T47D (cell line): Measurements from ENCODE around the gene WDR17.

Experiments
- DNase-seq, 2 experiments: peaks; one replicate each; pipeline versions ENCODE4 v3.0.0 to v3.0.0-alpha.2; 2011 to 2012; ENCODE audit warnings: low read depth in 1 of 2, low spot score in 1 of 2
- JUND ChIP-seq: IDR thresholded peaks from 2 replicates; pipeline ENCODE4 v1.6.1; 2012; ENCODE audit warnings: low read depth
- in situ Hi-C: cut with HindIII; loops from 2 replicates; pipeline ENCODE4 v1.10.0; 2016; ENCODE audit warnings: low sequenced_read_pairs, low pct_unique_long_range_greater_than_20kb

The WDR17 gene

GRCh38 chr4:176065435-176066291 lies at the start of gene WDR17:
Gene WDR17, plus strand, starts transcription at chr4:176065841. Its CDS starts 45,740 bp downstream, at chr4:176111581.
- no peak for DNase-seq
- no peak for TF ChIP-seq JUND

DNA sequence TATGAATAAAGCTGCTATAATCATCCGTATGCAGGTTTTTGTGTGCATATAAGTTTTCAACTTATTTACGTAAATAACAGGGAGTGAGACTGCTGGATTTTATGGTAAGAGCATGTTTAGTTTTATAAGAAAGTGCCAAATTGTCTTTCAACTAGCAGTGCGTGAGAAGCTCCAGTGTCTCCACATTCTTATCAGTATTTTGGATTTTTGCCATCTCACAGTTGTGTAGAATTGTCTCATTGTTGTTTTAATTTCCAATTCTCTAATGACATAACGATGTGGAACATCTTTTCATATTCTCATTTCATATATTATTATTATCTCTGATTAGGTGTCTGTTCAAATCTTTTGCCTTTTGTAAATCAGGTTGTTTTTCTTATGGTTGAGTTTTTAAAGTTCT lies 49.0 kb upstream of the WDR17 start:
- in situ Hi-C loops, result no loop called here
- no peak for TF ChIP-seq JUND
- DNase-seq, result no peak

More at GRCh38 chr4:176065435-176066291, at the start of gene WDR17:
- in situ Hi-C loops, result no loop called here

- no peak for TF ChIP-seq JUND
- in situ Hi-C loops, result no loop called here
- DNase-seq, result no peak
Measured at GRCh38 chr4:176020481-176021085, 45.1 kb upstream of the WDR17 start.

DNA sequence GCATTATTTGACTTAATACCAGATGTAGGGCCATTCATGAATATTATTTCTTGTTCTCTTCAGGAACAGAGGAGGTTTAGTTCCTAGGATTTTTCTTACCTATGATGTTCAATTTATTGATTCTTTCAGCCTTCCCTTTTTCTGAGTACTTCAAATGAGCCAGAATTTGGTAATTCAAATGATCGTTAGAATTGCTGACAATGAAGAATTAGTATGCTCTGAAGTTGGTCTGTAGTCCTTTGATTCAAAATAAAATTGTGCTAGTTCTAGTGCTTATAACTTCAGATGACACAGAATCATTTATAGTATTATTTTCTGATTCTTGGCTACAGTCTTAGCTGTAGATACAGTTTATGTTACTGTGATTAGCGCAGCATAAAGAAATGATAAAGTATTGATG lies 35.2 kb upstream of the WDR17 start:
- DNase-seq, result no peak
- no peak for TF ChIP-seq JUND
- in situ Hi-C loops, result no loop called here

GRCh38 chr4:176031922-176032321 lies 33.7 kb upstream of the WDR17 start:
- no peak for DNase-seq
- TF ChIP-seq JUND, result no peak
- in situ Hi-C loops, result no loop called here

GRCh38 chr4:176032454-176032853 lies 33.2 kb upstream of the WDR17 start:
- in situ Hi-C loops, result no loop called here
- no peak for DNase-seq
- TF ChIP-seq JUND, result no peak

GRCh38 chr4:176034499-176034898 lies 31.1 kb upstream of the WDR17 start:
- in situ Hi-C loops, result no loop called here
- peak in 1 of 2 experiments; percentile 53 for DNase-seq
- no peak for TF ChIP-seq JUND

DNA sequence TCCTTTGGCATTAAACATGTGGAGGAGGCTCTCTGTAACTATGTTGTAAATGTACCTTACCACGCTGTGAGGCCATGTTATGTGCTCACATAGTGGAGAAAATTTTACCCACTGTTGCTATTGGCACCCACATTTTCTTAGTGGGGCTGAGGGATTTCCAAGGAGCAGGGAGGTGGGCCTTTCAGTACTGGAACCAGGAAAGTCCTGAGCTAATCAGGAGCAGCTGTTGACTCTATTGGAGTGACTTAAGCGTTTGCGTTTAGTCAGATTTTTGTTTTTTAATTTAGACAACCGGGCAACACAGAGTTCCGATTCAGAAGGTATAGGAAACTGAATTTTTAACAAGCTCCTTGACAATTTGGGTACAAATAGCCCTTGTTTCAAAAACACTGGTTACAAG lies 30.7 kb upstream of the WDR17 start:
- no peak for DNase-seq
- in situ Hi-C loops, result no loop called here
- no peak for TF ChIP-seq JUND

- no peak for DNase-seq
- no peak for TF ChIP-seq JUND
- in situ Hi-C loops, result no loop called here
Measured at GRCh38 chr4:176036585-176037205, 28.9 kb upstream of the WDR17 start.

DNA sequence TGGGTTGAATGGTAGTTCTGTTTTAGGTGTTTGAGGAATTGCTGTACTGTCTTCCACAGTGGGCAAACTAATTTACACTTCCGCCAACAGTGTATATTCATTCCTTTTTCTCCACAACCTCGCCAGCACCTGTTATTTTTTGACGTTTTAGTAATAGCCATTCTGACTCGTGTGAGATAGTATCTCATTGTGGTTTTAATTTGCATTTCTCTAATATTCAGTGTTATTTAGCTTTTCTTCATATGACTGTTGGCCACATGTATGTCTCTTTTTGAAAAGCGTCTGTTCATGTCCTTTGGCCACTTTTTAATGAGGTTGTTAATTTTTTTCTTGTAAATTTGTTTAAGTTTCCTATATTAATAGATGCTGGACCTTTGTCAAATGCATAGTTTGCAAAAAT lies 26.9 kb upstream of the WDR17 start:
- DNase-seq, result no peak
- in situ Hi-C loops, result no loop called here
- TF ChIP-seq JUND, result no peak

DNA sequence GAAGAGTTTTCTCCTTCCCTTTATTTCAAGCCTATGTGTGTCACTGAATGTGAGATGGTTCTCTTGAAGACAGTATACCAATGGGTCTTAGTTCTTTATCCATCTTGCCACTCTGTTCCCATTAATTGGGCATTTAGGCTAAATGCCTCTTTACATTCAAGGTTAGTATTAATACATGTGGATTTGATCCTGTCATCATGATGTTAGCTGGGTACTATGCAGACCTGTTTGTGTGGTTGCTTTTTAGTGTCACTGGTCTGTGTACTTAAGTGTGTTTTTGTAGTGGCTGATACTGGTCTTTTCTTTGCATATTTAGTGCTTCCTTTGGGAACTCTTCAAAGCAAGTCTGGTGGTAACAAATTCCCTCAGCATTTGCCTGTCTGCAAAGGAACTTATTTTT lies 23.4 kb upstream of the WDR17 start:
- in situ Hi-C loops, result no loop called here

DNA sequence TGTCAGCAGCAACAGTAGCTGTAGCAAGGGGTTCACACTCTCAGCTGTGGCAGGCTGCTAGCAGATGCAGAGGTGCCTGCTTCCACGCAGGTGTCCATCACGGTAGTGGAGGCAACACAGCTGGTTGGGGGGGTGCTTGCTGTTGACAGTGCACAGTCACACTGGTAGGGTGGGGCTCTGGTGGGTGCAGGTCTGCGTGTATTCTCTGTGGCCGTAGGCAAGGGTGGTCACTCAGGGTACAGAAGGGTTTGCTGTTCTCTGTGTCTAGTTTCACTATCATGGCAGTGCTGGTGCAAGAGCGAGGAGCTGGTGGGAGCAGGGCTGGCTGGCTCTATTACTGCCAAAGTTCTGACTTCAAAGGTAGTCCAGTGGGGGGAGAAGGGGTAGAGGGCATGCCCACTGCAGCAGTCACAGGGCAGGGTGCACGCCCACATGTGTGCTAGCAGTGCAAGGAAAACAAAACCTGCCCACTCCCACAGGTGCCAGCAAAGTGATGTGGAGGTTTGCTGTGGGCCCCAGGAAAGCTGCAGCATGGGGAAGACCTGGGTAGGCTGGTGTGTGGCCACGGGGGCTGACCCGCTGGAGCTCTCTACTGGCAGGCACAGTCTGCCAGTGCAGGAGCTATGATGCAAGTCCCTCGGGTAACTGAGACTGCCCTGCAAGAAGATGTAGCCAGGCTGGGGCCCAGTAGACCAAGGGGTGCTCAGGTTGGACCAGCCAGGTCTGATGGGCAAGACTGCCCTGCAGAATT lies 21.6 kb upstream of the WDR17 start:
- DNase-seq, result no peak
- in situ Hi-C loops, result no loop called here
- no peak for TF ChIP-seq JUND

More for the DNA sequence above, 23.4 kb upstream of the WDR17 start:
- TF ChIP-seq JUND, result no peak
- DNase-seq, result no peak
